Stimulated activated CD8-positive, alpha-beta memory T cell treated with anti-CD3 and anti-CD28 coated beads, Interleukin-12 subunit alpha, Interleukin-12 subunit beta, amount 100 ng/mL, for 24 hours (primary cell): ENCODE results near the gene ADGRG7.
"Not testable (repeated sequence)": the region's sequence is repeated elsewhere in the genome, so short reads cannot be mapped to it uniquely, and the experiment has no call there.

Source experiments
- DNase-seq: peaks from one replicate; pipeline ENCODE4 v3.0.0-alpha.2; 2020; ENCODE audit errors: extremely low read depth

The ADGRG7 gene

GRCh38 chr3:100609305-100609704, at the start of gene ADGRG7:
ADGRG7 (plus strand) TSS chr3:100609601; CDS start chr3:100609857, 256 bp downstream.
- DNase-seq: no peak

- no peak for DNase-seq
These were observed 49.0 kb upstream of the ADGRG7 start for GRCh38 chr3:100560426-100560825.

GRCh38 chr3:100561459-100562158, 47.8 kb upstream of the ADGRG7 start:
- DNase-seq: no peak

- no peak for DNase-seq
These were observed 47.1 kb upstream of the ADGRG7 start for GRCh38 chr3:100562224-100562857.

GRCh38 chr3:100563228-100563627, 46.2 kb upstream of the ADGRG7 start:
- DNase-seq: no peak

- no peak for DNase-seq
These were observed 45.7 kb upstream of the ADGRG7 start for GRCh38 chr3:100563652-100564211.

- DNase-seq: no peak
These were observed 38.6 kb upstream of the ADGRG7 start for GRCh38 chr3:100570811-100571210.

- DNase-seq: no peak
These were observed 34.9 kb upstream of the ADGRG7 start for GRCh38 chr3:100574536-100574935.

GRCh38 chr3:100575704-100576103, 33.7 kb upstream of the ADGRG7 start:
- no peak for DNase-seq

GRCh38 chr3:100577382-100578008, 31.9 kb upstream of the ADGRG7 start:
- no peak for DNase-seq

GRCh38 chr3:100578646-100579045, 30.8 kb upstream of the ADGRG7 start:
- DNase-seq: no peak

- no peak for DNase-seq
These were observed 29.3 kb upstream of the ADGRG7 start for GRCh38 chr3:100580147-100580546.

- no peak for DNase-seq
These were observed 27.8 kb upstream of the ADGRG7 start for GRCh38 chr3:100581650-100582049.

- not testable (repeated sequence) for DNase-seq
These were observed 27.2 kb upstream of the ADGRG7 start for GRCh38 chr3:100582157-100582556.

- DNase-seq: no peak
These were observed 25.2 kb upstream of the ADGRG7 start for GRCh38 chr3:100584101-100584660.

GRCh38 chr3:100586832-100587231, 22.6 kb upstream of the ADGRG7 start:
- DNase-seq: no peak

GRCh38 chr3:100588251-100588650, 21.1 kb upstream of the ADGRG7 start:
- no peak for DNase-seq

GRCh38 chr3:100590114-100590839, 19.1 kb upstream of the ADGRG7 start:
- peak; percentile 10 for DNase-seq

- no peak for DNase-seq
These were observed 18.6 kb upstream of the ADGRG7 start for GRCh38 chr3:100590840-100591147.

- no peak for DNase-seq
These were observed 18.0 kb upstream of the ADGRG7 start for GRCh38 chr3:100591411-100591810.

GRCh38 chr3:100600181-100601042, 9.0 kb upstream of the ADGRG7 start:
- DNase-seq: no peak
